ENCODE measurements around the gene UBXN10.

DNA sequence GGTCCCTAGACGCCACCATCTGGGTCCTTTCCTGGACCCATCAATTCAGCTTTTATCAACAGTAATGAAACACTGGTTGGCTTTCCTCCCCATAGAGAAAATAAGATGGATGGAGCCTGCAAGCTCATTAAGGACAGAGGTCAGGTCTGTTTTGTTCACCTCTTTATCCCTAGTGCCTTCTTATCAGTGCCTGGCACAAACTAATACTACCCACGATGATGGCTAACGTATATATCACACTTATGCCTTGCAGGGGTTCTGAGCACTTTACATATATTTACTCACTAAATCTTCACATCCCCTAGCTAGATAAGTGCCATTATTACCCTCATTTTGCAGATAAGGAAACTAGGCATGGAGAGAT is 5.1 kb upstream of the UBXN10 start:
- TF ChIP-seq POLR2A (IDR thresholded peaks at IDR 0.05; ENCODE audit: low read depth, low read length) (no peak), FOS (IDR thresholded peaks at IDR 0.05; ENCODE audit: low read depth, low read length) (no peak), RAD21 (IDR thresholded peaks at IDR 0.05; ENCODE audit: low read length) (no peak), CTCF (conservative IDR thresholded peaks at IDR 0.05; ENCODE audit: low read depth, low read length) (no peak), RFX5 (IDR thresholded peaks at IDR 0.05; ENCODE audit: low read depth, low read length) (no peak), MAZ (IDR thresholded peaks at IDR 0.05; ENCODE audit: borderline replicate concordance, low read depth, low read length) (no peak), MXI1 (IDR thresholded peaks at IDR 0.05; ENCODE audit: borderline replicate concordance, low read depth, low read length) (no peak), RCOR1 (IDR thresholded peaks at IDR 0.05; ENCODE audit: insufficient replicate concordance, low read length) (no peak), MAFK (IDR thresholded peaks at IDR 0.05; ENCODE audit: low read depth, low read length) (no peak)
- TF ChIP-seq, protein P1, sequence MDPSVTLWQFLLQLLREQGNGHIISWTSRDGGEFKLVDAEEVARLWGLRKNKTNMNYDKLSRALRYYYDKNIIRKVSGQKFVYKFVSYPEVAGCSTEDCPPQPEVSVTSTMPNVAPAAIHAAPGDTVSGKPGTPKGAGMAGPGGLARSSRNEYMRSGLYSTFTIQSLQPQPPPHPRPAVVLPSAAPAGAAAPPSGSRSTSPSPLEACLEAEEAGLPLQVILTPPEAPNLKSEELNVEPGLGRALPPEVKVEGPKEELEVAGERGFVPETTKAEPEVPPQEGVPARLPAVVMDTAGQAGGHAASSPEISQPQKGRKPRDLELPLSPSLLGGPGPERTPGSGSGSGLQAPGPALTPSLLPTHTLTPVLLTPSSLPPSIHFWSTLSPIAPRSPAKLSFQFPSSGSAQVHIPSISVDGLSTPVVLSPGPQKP (IDR thresholded peaks at IDR 0.05; ENCODE audit: borderline replicate concordance, low read depth, low read length): no peak

Data from IMR-90 (cell line).